ENCODE data around the gene UBE2R2. TPM values are rescaled to one million over a fixed set of nuclear protein-coding genes. Genes with fewer than 3 reads are reported as not detected.

UBE2R2 gene
- total and polyA plus RNA-seq, 2 of the 8 experiments (the other 6 are each of a cell fraction or from before 2014, with no cell fraction given), result 19.4 to 42.1 TPM

GRCh38 chr9:33799928-33800704 is 16.8 kb upstream of the UBE2R2 start (continued):
- TF ChIP-seq CHD7 (IDR thresholded peaks at IDR 0.05; ENCODE audit: insufficient replicate concordance, low read length) (no peak), KDM5A (IDR thresholded peaks at IDR 0.05; ENCODE audit: low read length) (no peak), TEAD4 (IDR thresholded peaks at IDR 0.05; ENCODE audit: low read depth, low read length) (no peak), HDAC2 (IDR thresholded peaks at IDR 0.05; ENCODE audit: borderline replicate concordance in 1 of 2, low read depth in 2 of 2, low read length in 2 of 2) (no peak), SIN3A (conservative IDR thresholded peaks at IDR 0.05 in 1 of 2, IDR thresholded peaks at IDR 0.05 in 1 of 2; ENCODE audit: low read depth in 1 of 2, low read length in 2 of 2) (no peak), NRF1 (IDR thresholded peaks at IDR 0.05; ENCODE audit: low read depth, low read length) (no peak), POU5F1 (IDR thresholded peaks at IDR 0.05; ENCODE audit: low read depth, low read length) (no peak), CREB1 (IDR thresholded peaks at IDR 0.05) (no peak), MAFK (IDR thresholded peaks at IDR 0.05; ENCODE audit: low read depth, low read length) (no peak)
